Measurements from ENCODE around the gene CCR5. TPM values are rescaled to one million over a fixed set of nuclear protein-coding genes. Genes with fewer than 3 reads are reported as not detected.

CCR5 gene
- total and polyA plus RNA-seq, 4 donors: 0.06 to 0.75 (median 0.37) TPM

DNA sequence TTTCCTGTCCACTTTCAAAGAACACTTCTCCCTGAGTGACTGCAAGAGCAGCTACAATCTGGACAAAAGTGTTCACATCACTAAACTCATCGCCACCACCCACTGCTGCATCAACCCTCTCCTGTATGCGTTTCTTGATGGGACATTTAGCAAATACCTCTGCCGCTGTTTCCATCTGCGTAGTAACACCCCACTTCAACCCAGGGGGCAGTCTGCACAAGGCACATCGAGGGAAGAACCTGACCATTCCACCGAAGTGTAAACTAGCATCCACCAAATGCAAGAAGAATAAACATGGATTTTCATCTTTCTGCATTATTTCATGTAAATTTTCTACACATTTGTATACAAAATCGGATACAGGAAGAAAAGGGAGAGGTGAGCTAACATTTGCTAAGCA, 38.1 kb downstream of the CCR5 start:
- H3K27ac ChIP-seq (ENCODE audit: low read depth in 1 of 2, low read length in 2 of 2): no peak overlapping the region
- WGBS: 87% methylated on average over 7 of the region's 7 CpGs

DNA sequence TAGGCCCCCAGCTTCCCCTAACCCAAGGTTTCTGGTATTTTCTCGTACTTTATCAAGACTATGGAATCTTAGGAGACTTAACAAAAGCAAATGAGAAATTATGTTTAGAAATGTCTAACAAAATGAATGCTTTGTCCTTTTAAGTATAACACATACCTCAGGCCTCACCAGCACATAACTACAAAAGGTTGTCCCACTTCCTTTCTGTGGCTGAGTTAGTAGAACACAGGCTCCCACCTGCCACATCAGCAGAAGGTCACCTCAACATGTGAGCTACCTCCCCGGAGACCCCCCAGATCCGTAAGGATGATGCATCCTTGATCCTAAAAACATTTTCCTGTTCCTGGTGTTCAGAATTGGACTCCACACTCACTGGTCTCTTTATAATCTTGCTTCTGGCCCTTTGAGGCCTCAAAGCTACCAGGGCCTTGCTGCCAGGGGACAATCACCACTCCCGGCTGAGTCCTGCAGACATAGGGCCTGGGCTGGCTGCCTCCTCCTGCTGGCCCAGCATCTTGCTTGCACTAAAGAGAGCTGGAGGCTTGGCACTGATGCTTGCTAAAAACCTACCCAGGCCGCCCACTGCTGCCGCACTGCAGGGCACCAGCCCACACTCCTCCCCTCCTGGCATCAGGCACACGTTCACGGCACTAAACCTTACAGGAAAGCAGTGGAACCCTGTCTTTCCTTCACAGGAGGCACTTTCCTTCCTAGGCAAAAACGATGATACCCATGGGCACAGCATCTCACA, 39.2 kb downstream of the CCR5 start:
- no peaks in the 10 kb centered on the region for H3K27me3 ChIP-seq (ENCODE audit: control insufficient read depth in 4 of 4, insufficient read depth in 4 of 4, low read length in 3 of 4)
- TF ChIP-seq HNF4G (IDR thresholded peaks at IDR 0.05) (no peak), GABPA (IDR thresholded peaks at IDR 0.05 in 1 of 2, conservative IDR thresholded peaks at IDR 0.05 in 1 of 2) (no peak), RXRA (IDR thresholded peaks at IDR 0.05) (no peak), FOXA2 (IDR thresholded peaks at IDR 0.05) (no peak), SP1 (IDR thresholded peaks at IDR 0.05) (no peak), TAF1 (conservative IDR thresholded peaks at IDR 0.05) (no peak)
- TF ChIP-seq, protein P1, sequence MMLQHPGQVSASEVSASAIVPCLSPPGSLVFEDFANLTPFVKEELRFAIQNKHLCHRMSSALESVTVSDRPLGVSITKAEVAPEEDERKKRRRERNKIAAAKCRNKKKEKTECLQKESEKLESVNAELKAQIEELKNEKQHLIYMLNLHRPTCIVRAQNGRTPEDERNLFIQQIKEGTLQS (IDR thresholded peaks at IDR 0.05): no peak
- peaks cover 0 to 6% (median 3%) of the 10 kb centered on the region in 4 donors for H3K4me1 ChIP-seq (ENCODE audit: control insufficient read depth in 4 of 4, insufficient read depth in 4 of 4, low read length in 3 of 4)
- 92% methylated on average over 9 of the region's 9 CpGs for whole genome bisulfite sequencing
- H3K9ac ChIP-seq (ENCODE audit: low read depth in 1 of 2, low read length in 2 of 2): no peak overlapping the region
- H3K4me3 ChIP-seq (ENCODE audit: low read depth in 1 of 3, low read length in 3 of 3): no peak overlapping the region
- H3K36me3 ChIP-seq (ENCODE audit: control insufficient read depth in 4 of 4, insufficient read depth in 3 of 4, low read depth in 1 of 4, low read length in 3 of 4): no peaks in the 10 kb centered on the region
- no peaks in the 10 kb centered on the region for H3K9me3 ChIP-seq (ENCODE audit: control insufficient read depth in 4 of 4, low read length in 3 of 4)
- no peak for DNase-seq (ENCODE audit: low spot score)
- H3K27ac ChIP-seq (ENCODE audit: low read depth in 1 of 2, low read length in 2 of 2): no peak overlapping the region

More for the DNA sequence above, 38.1 kb downstream of the CCR5 start:
- no peak overlapping the region for H3K9ac ChIP-seq (ENCODE audit: low read depth in 1 of 2, low read length in 2 of 2)
- peaks cover 0 to 9% (median 4%) of the 10 kb centered on the region in 4 donors for H3K4me1 ChIP-seq (ENCODE audit: control insufficient read depth in 4 of 4, insufficient read depth in 4 of 4, low read length in 3 of 4)
- no peaks in the 10 kb centered on the region for H3K27me3 ChIP-seq (ENCODE audit: control insufficient read depth in 4 of 4, insufficient read depth in 4 of 4, low read length in 3 of 4)
- no peak for DNase-seq (ENCODE audit: low spot score)
- no peaks in the 10 kb centered on the region for H3K36me3 ChIP-seq (ENCODE audit: control insufficient read depth in 4 of 4, insufficient read depth in 3 of 4, low read depth in 1 of 4, low read length in 3 of 4)
- H3K9me3 ChIP-seq (ENCODE audit: control insufficient read depth in 4 of 4, low read length in 3 of 4): no peaks in the 10 kb centered on the region
- no peak for TF ChIP-seq TAF1 (conservative IDR thresholded peaks at IDR 0.05)
- no peak for TF ChIP-seq GABPA (IDR thresholded peaks at IDR 0.05 in 1 of 2, conservative IDR thresholded peaks at IDR 0.05 in 1 of 2)
- no peak for TF ChIP-seq FOXA1 (IDR thresholded peaks at IDR 0.05)
- TF ChIP-seq FOXA2 (IDR thresholded peaks at IDR 0.05): no peak
- TF ChIP-seq, protein P2, sequence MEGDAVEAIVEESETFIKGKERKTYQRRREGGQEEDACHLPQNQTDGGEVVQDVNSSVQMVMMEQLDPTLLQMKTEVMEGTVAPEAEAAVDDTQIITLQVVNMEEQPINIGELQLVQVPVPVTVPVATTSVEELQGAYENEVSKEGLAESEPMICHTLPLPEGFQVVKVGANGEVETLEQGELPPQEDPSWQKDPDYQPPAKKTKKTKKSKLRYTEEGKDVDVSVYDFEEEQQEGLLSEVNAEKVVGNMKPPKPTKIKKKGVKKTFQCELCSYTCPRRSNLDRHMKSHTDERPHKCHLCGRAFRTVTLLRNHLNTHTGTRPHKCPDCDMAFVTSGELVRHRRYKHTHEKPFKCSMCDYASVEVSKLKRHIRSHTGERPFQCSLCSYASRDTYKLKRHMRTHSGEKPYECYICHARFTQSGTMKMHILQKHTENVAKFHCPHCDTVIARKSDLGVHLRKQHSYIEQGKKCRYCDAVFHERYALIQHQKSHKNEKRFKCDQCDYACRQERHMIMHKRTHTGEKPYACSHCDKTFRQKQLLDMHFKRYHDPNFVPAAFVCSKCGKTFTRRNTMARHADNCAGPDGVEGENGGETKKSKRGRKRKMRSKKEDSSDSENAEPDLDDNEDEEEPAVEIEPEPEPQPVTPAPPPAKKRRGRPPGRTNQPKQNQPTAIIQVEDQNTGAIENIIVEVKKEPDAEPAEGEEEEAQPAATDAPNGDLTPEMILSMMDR (IDR thresholded peaks at IDR 0.05; ENCODE audit: low read depth, low read length, missing input control): no peak
- no peak for TF ChIP-seq RAD21 (IDR thresholded peaks at IDR 0.05)
- no peak for TF ChIP-seq HNF4G (IDR thresholded peaks at IDR 0.05)
- no peak for TF ChIP-seq NR2F2 (IDR thresholded peaks at IDR 0.05)
- TF ChIP-seq, protein P3, sequence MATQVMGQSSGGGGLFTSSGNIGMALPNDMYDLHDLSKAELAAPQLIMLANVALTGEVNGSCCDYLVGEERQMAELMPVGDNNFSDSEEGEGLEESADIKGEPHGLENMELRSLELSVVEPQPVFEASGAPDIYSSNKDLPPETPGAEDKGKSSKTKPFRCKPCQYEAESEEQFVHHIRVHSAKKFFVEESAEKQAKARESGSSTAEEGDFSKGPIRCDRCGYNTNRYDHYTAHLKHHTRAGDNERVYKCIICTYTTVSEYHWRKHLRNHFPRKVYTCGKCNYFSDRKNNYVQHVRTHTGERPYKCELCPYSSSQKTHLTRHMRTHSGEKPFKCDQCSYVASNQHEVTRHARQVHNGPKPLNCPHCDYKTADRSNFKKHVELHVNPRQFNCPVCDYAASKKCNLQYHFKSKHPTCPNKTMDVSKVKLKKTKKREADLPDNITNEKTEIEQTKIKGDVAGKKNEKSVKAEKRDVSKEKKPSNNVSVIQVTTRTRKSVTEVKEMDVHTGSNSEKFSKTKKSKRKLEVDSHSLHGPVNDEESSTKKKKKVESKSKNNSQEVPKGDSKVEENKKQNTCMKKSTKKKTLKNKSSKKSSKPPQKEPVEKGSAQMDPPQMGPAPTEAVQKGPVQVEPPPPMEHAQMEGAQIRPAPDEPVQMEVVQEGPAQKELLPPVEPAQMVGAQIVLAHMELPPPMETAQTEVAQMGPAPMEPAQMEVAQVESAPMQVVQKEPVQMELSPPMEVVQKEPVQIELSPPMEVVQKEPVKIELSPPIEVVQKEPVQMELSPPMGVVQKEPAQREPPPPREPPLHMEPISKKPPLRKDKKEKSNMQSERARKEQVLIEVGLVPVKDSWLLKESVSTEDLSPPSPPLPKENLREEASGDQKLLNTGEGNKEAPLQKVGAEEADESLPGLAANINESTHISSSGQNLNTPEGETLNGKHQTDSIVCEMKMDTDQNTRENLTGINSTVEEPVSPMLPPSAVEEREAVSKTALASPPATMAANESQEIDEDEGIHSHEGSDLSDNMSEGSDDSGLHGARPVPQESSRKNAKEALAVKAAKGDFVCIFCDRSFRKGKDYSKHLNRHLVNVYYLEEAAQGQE (IDR thresholded peaks at IDR 0.05): no peak
- TF ChIP-seq, protein P4, sequence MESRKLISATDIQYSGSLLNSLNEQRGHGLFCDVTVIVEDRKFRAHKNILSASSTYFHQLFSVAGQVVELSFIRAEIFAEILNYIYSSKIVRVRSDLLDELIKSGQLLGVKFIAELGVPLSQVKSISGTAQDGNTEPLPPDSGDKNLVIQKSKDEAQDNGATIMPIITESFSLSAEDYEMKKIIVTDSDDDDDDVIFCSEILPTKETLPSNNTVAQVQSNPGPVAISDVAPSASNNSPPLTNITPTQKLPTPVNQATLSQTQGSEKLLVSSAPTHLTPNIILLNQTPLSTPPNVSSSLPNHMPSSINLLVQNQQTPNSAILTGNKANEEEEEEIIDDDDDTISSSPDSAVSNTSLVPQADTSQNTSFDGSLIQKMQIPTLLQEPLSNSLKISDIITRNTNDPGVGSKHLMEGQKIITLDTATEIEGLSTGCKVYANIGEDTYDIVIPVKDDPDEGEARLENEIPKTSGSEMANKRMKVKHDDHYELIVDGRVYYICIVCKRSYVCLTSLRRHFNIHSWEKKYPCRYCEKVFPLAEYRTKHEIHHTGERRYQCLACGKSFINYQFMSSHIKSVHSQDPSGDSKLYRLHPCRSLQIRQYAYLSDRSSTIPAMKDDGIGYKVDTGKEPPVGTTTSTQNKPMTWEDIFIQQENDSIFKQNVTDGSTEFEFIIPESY (IDR thresholded peaks at IDR 0.05): no peak
- TF ChIP-seq JUND (IDR thresholded peaks at IDR 0.05): no peak
- TF ChIP-seq EGR1 (IDR thresholded peaks at IDR 0.05; ENCODE audit: low read depth in 2 of 2): no peak
- TF ChIP-seq, protein P1 (IDR thresholded peaks at IDR 0.05): no peak
- no peak for TF ChIP-seq YY1 (IDR thresholded peaks at IDR 0.05)
- no peak overlapping the region for H3K4me3 ChIP-seq (ENCODE audit: low read depth in 1 of 3, low read length in 3 of 3)
